HAP-1 (cell line): ENCODE measurements around the gene COL16A1.

Source experiments
- DNase-seq, 2 experiments: peaks; one replicate each; pipeline ENCODE4 v3.0.0-alpha.2; 2016 to 2020; ENCODE audit warnings: low spot score in 2 of 2
- H3K27me3 ChIP-seq: fragments of 250-450 bp; sonication (Bioruptor Pico); 2 replicates; pipeline ENCODE4 v1.5.1; 2020; ENCODE audit warnings: low read depth, mild to moderate bottlenecking, moderate library complexity
- H3K36me3 ChIP-seq: fragments of 250-450 bp; sonication (Bioruptor Pico); replicated peaks from 2 replicates; pipeline ENCODE4 v1.5.1; 2020; ENCODE audit warnings: mild to moderate bottlenecking
- H3K4me1 ChIP-seq: fragments of 250-450 bp; sonication (Bioruptor Pico); 2 replicates; pipeline ENCODE4 v1.5.1; 2020; ENCODE audit warnings: mild to moderate bottlenecking
- H3K4me3 ChIP-seq: fragments of 250-450 bp; sonication (Bioruptor Pico); 2 replicates; pipeline ENCODE4 v1.5.1; 2020; ENCODE audit warnings: mild to moderate bottlenecking, moderate library complexity
- H3K9me3 ChIP-seq: fragments of 250-450 bp; sonication (Bioruptor Pico); 2 replicates; pipeline ENCODE4 v1.5.1; 2020; ENCODE audit warnings: mild to moderate bottlenecking, moderate library complexity
- in situ Hi-C: fragments of 300-500 bp; cut with MboI; formaldehyde crosslinking; loops from 3 replicates; pipeline ENCODE4 v1.14.3; 2020; ENCODE audit warnings: low sequenced_read_pairs, inconsistent platforms, mixed read lengths

The COL16A1 gene

DNA sequence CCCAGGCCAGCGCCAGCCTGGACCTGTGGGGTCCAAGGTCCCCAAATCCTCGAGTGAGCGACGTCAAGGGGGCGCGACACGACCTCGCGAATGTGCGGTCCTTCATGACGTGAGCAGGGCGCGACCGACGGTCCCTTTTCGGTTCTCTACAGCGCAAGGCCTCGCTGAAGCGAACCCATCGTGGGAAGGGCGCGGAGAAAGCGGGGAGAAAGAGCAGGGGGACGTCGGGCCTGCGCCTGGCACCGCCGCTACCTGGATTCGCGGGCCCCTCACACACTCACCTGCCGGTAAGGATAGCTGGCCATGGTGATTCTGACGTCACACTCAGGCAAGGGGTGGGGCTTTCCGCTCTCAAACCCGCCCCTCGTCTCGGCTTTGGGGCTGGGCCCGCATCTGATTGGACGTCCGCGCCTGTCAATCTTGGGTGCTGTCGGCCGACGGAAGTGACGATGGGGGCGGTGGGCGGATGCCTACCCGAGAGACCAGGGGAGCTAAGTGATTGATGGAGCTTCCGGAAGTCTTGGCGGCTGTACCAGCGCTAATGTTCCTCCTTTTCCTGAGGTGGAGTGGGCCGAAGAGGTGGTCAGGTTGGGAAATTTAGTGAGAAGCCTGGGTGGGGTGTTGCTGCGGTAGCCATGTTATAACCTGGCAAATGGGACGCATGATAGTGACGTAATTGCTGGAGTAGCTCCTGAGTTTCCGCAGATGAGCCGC lies 59.1 kb downstream of the COL16A1 start, which contains the start of gene PEF1:
Gene PEF1 (minus strand): TSS at position 317 of the 714 bp plus-strand sequence. CDS start 12 bp downstream, at position 305.
- Histone ChIP-seq H3K4me1 (peaks cover 16% of the 10 kb centered on the region), H3K27me3 (no peaks in the 10 kb centered on the region; the same call in 1 of the 2 replicates), H3K36me3 (no peaks in the 10 kb centered on the region; the same call in 1 of the 2 replicates), H3K9me3 (no peaks in the 10 kb centered on the region), H3K4me3 (peak within 1 kb of the TSS; percentile 95)
- in situ Hi-C loops, result no loop called here
- DNase-seq, result peak; percentile 95 to 100

GRCh38 chr1:31643976-31644559 lies 59.7 kb downstream of the COL16A1 start:
- no peak for DNase-seq
- no peaks in the 10 kb centered on the region for H3K27me3 ChIP-seq
- no peaks in the 10 kb centered on the region for H3K9me3 ChIP-seq
- peak overlapping the region; percentile 95 for H3K4me3 ChIP-seq
- in situ Hi-C loops, result no loop called here
- H3K4me1 ChIP-seq, result peaks cover 16% of the 10 kb centered on the region
- peaks cover 4% of the 10 kb centered on the region for H3K36me3 ChIP-seq

DNA sequence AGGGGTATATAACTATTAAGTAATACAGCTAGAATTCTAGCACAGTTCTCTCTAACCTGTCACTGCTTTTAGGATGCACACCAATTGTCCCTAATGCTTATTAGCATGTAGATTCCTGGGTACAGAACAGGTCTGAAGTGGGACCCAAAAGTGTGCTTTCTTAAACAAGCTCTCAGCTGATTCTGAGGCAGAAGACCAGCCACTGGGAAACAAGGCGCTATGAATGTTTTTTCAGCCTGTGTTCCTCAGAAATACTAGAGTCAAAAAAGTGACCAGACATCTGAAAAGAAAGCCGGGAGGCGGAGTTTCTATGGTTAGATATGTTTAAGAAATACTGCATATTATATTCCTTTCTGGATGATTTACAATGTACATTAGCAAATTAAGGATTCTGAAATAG lies 60.9 kb downstream of the COL16A1 start:
- Histone ChIP-seq H3K4me1 (peaks cover 16% of the 10 kb centered on the region), H3K36me3 (peaks cover 4% of the 10 kb centered on the region), H3K9me3 (no peaks in the 10 kb centered on the region), H3K27me3 (no peaks in the 10 kb centered on the region), H3K4me3 (no peak overlapping the region)
- no peak for DNase-seq
- in situ Hi-C loops, result no loop called here

DNA sequence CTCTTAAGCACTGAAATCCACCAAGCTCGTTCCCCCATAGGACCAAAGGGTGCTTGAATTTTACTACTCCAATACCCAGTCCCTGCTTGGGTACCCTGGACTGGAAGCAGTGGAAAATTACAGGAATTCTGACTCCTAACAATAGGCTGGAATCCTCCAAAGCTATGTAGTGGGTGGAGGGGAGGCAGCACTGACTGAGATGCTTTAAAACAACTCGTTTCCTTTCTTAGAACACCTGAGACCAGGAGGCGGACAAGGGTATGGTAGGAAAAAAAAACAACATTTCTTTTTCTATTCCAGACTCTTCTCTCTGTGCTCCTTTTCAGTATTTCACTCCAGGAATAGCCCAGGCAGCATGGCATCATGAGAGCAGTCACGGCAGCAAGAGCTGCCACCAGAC lies 61.5 kb downstream of the COL16A1 start:
- H3K27me3 ChIP-seq, result no peaks in the 10 kb centered on the region
- H3K36me3 ChIP-seq, result peaks cover 4% of the 10 kb centered on the region
- H3K4me1 ChIP-seq, result peaks cover 16% of the 10 kb centered on the region
- H3K4me3 ChIP-seq, result no peak overlapping the region
- no peak for DNase-seq
- in situ Hi-C loops, result no loop called here
- H3K9me3 ChIP-seq, result no peaks in the 10 kb centered on the region

DNA sequence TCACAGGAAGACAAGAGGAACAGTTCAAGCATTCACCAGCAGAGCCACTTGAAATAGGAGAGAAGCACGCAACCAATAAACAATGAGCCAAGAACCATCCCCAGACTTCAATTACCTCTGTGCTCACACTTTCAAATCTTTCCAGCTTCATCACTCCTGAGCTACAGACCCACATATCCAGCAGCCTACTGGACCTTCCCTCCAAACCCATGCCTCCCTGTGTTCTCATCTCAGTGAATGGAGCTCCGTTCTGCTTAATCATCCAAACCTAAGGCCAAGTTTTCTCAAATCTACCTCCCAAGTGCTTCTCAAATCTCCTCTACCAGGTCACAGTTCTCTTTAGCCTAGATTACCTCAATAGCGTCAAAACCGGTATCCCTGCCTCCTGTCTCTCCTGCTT lies 62.9 kb downstream of the COL16A1 start:
- Histone ChIP-seq H3K9me3 (no peaks in the 10 kb centered on the region), H3K4me1 (peaks cover 16% of the 10 kb centered on the region), H3K27me3 (no peaks in the 10 kb centered on the region), H3K36me3 (peaks cover 4% of the 10 kb centered on the region), H3K4me3 (no peak overlapping the region)
- in situ Hi-C loops, result no loop called here
- DNase-seq, result no peak

DNA sequence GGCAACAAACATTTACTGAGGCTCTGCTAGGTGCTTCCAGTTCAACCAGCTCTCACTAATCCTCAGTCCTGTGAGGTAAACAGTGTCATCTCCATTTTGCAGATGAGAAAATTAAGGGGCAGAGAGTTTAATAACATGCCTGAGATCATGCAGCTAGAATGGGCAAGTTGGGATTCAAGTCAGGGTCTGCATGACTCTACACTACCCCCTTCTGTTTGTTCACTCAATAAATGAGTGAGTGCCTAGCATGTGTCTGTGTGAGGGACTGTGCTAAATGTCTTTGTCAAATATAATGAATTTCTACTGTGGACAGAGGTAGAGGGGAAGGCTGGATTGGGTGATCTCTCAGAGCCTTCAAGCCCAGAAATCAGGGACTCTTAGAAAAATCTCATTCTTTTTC lies 63.6 kb downstream of the COL16A1 start:
- no peak overlapping the region for H3K4me3 ChIP-seq
- no peaks in the 10 kb centered on the region for H3K27me3 ChIP-seq
- in situ Hi-C loops, result no loop called here

DNA sequence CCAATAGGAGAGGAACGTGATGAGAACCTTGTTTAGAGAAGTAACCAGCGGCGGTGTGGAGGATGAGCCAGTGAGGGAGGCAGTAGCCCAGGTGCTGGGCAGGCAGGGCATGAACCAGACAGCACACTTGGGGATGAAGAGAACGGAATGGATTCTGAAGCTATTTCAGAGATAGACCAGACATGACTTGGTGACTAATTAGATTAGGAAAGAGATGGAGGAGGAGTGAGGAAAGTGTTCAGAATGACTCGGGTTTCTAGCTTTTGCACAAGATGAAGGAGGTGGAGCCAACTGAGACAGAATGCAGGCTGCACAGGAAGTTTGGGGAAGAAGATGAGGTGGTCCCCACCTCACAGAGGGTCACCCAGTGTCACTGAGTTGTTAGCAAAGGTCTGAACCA lies 64.3 kb downstream of the COL16A1 start:
- in situ Hi-C loops, result no loop called here
- peaks cover 4% of the 10 kb centered on the region for H3K36me3 ChIP-seq
- DNase-seq, result no peak
- peaks cover 12% of the 10 kb centered on the region for H3K4me1 ChIP-seq
- H3K4me3 ChIP-seq, result no peak overlapping the region
- no peaks in the 10 kb centered on the region for H3K9me3 ChIP-seq
- no peaks in the 10 kb centered on the region for H3K27me3 ChIP-seq

More for the DNA sequence above, 63.6 kb downstream of the COL16A1 start:
- no peak for DNase-seq
- H3K36me3 ChIP-seq, result peaks cover 4% of the 10 kb centered on the region
- no peaks in the 10 kb centered on the region for H3K9me3 ChIP-seq
- peaks cover 12% of the 10 kb centered on the region for H3K4me1 ChIP-seq

- Histone ChIP-seq H3K4me3 (no peak overlapping the region), H3K9me3 (no peaks in the 10 kb centered on the region), H3K36me3 (peaks cover 8% of the 10 kb centered on the region), H3K4me1 (peaks cover 3% of the 10 kb centered on the region; the same call in 1 of the 2 replicates), H3K27me3 (no peaks in the 10 kb centered on the region)
- in situ Hi-C loops, result no loop called here
- DNase-seq, result no peak
These were observed 65.7 kb downstream of the COL16A1 start for GRCh38 chr1:31637915-31638673.

DNA sequence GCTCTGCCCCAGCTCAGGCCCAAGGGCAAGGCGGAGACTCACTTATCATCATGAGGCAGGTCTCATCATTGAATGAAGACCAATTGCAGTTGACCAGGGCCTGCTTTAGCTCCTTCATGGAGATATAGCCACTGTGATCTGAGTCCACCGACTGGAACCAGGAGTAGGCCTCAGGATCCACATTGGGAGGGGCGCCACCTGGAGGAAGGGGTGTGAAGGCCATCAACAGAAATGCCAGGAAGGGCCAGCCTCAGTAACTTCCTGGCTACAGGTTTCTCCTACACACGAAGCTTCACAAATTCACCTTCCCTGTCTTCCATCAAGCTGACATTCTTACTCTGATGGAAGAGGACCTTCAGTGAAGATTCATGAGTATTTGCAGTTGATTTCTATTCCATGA lies 70.7 kb downstream of the COL16A1 start:
- peaks cover 43% of the 10 kb centered on the region for H3K36me3 ChIP-seq
- DNase-seq, result peak in 1 of 2 experiments; percentile 68
- in situ Hi-C loops, result no loop called here

GRCh38 chr1:31632649-31633048 lies 71.2 kb downstream of the COL16A1 start:
- Histone ChIP-seq H3K27me3 (no peaks in the 10 kb centered on the region), H3K4me3 (no peak overlapping the region), H3K9me3 (no peaks in the 10 kb centered on the region), H3K36me3 (peaks cover 43% of the 10 kb centered on the region), H3K4me1 (no peaks in the 10 kb centered on the region)
- in situ Hi-C loops, result no loop called here
- DNase-seq, result no peak

More for the DNA sequence above, 70.7 kb downstream of the COL16A1 start:
- Histone ChIP-seq H3K9me3 (no peaks in the 10 kb centered on the region), H3K4me3 (no peak overlapping the region), H3K27me3 (no peaks in the 10 kb centered on the region), H3K4me1 (no peaks in the 10 kb centered on the region)

- H3K36me3 ChIP-seq, result peaks cover 43% of the 10 kb centered on the region
- in situ Hi-C loops, result no loop called here
- no peaks in the 10 kb centered on the region for H3K4me1 ChIP-seq
- H3K4me3 ChIP-seq, result no peak overlapping the region
- H3K27me3 ChIP-seq, result no peaks in the 10 kb centered on the region
- no peaks in the 10 kb centered on the region for H3K9me3 ChIP-seq
- no peak for DNase-seq
These were observed 74.8 kb downstream of the COL16A1 start for GRCh38 chr1:31628931-31629556.

DNA sequence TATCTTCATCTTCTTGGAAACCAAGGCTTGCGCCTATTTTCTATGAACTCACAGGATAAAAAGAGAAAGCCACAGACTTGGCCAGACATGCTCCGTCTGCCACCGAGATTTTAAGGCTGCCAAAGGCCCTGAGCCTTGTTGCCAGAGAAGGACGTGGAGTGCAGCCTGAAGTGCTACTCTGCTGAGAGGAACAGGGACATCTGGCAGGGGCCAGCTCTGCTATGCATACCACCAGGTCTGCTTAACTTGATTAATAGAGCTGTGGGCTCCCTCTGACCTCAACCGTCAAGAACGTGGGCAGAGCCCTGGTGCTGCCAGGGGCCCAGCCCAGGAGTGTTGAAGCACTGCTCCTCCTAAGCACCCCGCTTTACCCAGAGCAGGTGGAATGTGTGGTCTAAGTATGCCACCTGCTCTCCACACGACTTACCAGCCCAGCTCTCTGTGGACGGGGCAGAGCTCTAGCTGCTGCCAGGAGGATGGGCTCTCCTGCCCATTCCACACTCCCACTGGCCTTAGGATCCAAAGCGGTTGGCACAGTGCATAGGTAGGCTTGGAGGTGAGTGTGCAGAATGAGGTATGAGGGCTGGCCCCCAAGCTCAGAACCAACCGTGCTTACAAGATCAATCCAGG lies 75.8 kb downstream of the COL16A1 start:
- Histone ChIP-seq H3K36me3 (peaks cover 38% of the 10 kb centered on the region), H3K4me3 (no peak overlapping the region), H3K9me3 (no peaks in the 10 kb centered on the region), H3K27me3 (no peaks in the 10 kb centered on the region), H3K4me1 (no peaks in the 10 kb centered on the region)
- in situ Hi-C loops, result no loop called here
- DNase-seq, result no peak

DNA sequence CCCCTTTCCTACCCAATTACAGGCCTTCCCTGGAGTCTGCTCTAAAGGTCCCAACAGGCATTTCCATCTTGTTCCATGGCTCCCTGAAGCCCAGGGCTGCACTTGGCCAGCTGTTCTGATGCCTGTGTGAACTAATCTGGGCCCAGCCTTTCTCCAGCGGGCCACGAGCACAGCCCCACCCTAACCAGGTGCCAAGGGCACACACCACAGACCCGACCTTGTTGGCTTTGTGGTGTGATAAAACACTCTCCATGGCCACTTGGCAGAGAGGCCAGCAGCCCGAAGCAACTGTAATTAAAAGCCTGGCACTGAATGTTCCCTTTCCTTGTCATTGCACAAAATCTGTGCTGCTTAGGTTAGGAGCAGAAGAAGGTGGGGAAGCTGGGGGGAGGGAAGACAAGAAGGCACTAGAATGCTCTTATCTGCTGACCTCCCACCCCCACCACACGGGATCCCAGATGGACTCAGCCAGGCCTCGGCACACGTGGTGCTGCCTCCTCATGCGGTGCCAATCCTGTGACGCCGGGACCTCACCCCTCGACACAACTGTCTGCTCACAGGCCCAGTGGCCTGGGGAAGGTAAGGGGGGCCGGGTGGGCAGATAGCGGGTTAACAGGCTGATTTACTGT lies 76.4 kb downstream of the COL16A1 start:
- no peaks in the 10 kb centered on the region for H3K9me3 ChIP-seq
- in situ Hi-C loops, result no loop called here
- peaks cover 34% of the 10 kb centered on the region for H3K36me3 ChIP-seq
- no peak overlapping the region for H3K4me3 ChIP-seq
- H3K4me1 ChIP-seq, result no peaks in the 10 kb centered on the region
- no peaks in the 10 kb centered on the region for H3K27me3 ChIP-seq
- DNase-seq, result no peak
